SK-N-MC (cell line): ENCODE measurements around the gene NFATC2.

Experiments used
- EZH2 ChIP-seq: fragments of 200-600 bp; sonication (generic); IDR thresholded peaks from one replicate; pipeline ENCODE4 v1.6.1; 2017; ENCODE audit warnings: antibody characterized with exemption
- FOXP2 ChIP-seq: optimal IDR thresholded peaks from 2 replicates; pipeline ENCODE3; 2011; ENCODE audit warnings: mild to moderate bottlenecking, moderate library complexity; ENCODE audit not compliant: insufficient read depth; ENCODE audit errors: extremely low read length, control extremely low read depth
- POLR2AphosphoS5 ChIP-seq: IDR thresholded peaks from 2 replicates; pipeline ENCODE4 v1.6.1; 2012; ENCODE audit warnings: mild to moderate bottlenecking, low read depth, low read length, borderline replicate concordance

DNA sequence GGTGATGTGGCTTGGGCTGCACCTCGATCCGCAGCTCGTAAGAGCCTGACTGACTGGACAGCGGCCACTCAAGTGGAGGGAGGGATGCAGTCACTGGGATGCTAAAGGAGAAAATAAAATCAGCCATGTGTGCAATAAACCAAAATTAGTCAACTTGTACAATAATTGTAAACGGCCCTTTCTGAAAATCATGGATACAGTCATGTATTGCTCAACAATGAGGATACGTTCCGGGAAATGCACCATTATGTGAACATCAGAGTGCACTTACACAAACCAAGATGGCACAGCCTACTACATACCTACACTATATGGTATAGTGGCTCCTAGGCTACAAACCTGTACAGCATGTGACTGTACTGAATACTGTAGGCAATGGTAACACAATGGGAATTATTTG is 25.7 kb downstream of the NFATC2 start:
- TF ChIP-seq EZH2 (no peak), POLR2AphosphoS5 (no peak), FOXP2 (no peak)
